Colonic mucosa (tissue), 4 donors: ENCODE results near the gene ATCAY. TPM values are rescaled to one million over a fixed set of nuclear protein-coding genes. Genes with fewer than 3 reads are reported as not detected.

Experiments
- DNase-seq: peaks from one replicate; pipeline ENCODE4 v3.0.0-alpha.2; 2020
- H3K27ac ChIP-seq: fragments of 200-600 bp; one replicate; pipeline ENCODE4 v1.8.0; 2021
- H3K27me3 ChIP-seq: fragments of 200-600 bp; one replicate; pipeline ENCODE4 v1.8.0; 2021
- H3K36me3 ChIP-seq: fragments of 200-600 bp; one replicate; pipeline ENCODE4 v1.8.0; 2021
- H3K4me1 ChIP-seq: fragments of 200-600 bp; one replicate; pipeline ENCODE4 v1.8.0; 2021; ENCODE audit warnings: mild to moderate bottlenecking
- H3K4me3 ChIP-seq: fragments of 200-600 bp; one replicate; pipeline ENCODE4 v1.8.0; 2021
- H3K9ac ChIP-seq, 2 donors: one replicate each; pipeline ENCODE4 v1.7.0; 2013; ENCODE audit warnings: control low read depth in 2 of 2, low read depth in 2 of 2, low read length in 2 of 2
- H3K9me3 ChIP-seq: fragments of 200-600 bp; one replicate; pipeline ENCODE4 v1.8.0; 2021
- CTCF ChIP-seq: fragments of 200-600 bp; IDR thresholded peaks from one replicate; pipeline ENCODE4 v1.8.0; 2022; ENCODE audit warnings: antibody characterized with exemption, mild to moderate bottlenecking
- intact Hi-C: fragments of 100-400 bp; cut with DNase I; formaldehyde crosslinking; loops from one replicate; pipeline ENCODE4 v1.14.1; 2022
- total RNA-seq, 2 donors: library from RNA; stranded (reverse); fragmentation: NEBNext Ultra II Directional in 1 of 2; extraction: Animal tissue kit (Norgen Biotek cat#: 25700) in 1 of 2; gene quantifications; one replicate each; pipeline ENCODE4 v1.2.1, GENCODE V29; 2021
- donor health status: healthy.
- donor health status: DM: no; HTN: no; CAD: no.
- donor health status: DM: no; HTN: no; CAD: no.

The ATCAY gene
- total RNA-seq, 2 donors from 2014 or later, result 0.12 to 1.0 TPM

GRCh38 chr19:3897936-3898335, 17.5 kb downstream of the ATCAY start:
- no peaks in the 10 kb centered on the region for H3K36me3 ChIP-seq
- H3K4me3 ChIP-seq, result no peak overlapping the region
- intact Hi-C loops, result no loop called here
- no peak overlapping the region for H3K27ac ChIP-seq
- H3K27me3 ChIP-seq, result no peaks in the 10 kb centered on the region
- DNase-seq, result no peak
- TF ChIP-seq CTCF, result no peak
- no peaks in the 10 kb centered on the region for H3K9me3 ChIP-seq
- H3K9ac ChIP-seq, result no peak overlapping the region
- H3K4me1 ChIP-seq, result no peaks in the 10 kb centered on the region

- no peak for DNase-seq
- no peak for TF ChIP-seq CTCF
- intact Hi-C loops, result no loop called here
These were observed 17.9 kb downstream of the ATCAY start for GRCh38 chr19:3898426-3898825.

GRCh38 chr19:3899531-3900294, 19.2 kb downstream of the ATCAY start:
- intact Hi-C loops, result no loop called here
- Histone ChIP-seq H3K4me1 (no peaks in the 10 kb centered on the region), H3K9ac (no peak overlapping the region), H3K9me3 (no peaks in the 10 kb centered on the region), H3K27ac (no peak overlapping the region), H3K4me3 (no peak overlapping the region), H3K27me3 (no peaks in the 10 kb centered on the region), H3K36me3 (no peaks in the 10 kb centered on the region)
- TF ChIP-seq CTCF, result no peak
- DNase-seq, result no peak

More at GRCh38 chr19:3898426-3898825, 17.9 kb downstream of the ATCAY start:
- no peak overlapping the region for H3K9ac ChIP-seq
- no peaks in the 10 kb centered on the region for H3K36me3 ChIP-seq
- no peak overlapping the region for H3K4me3 ChIP-seq
- no peak overlapping the region for H3K27ac ChIP-seq
- H3K27me3 ChIP-seq, result no peaks in the 10 kb centered on the region
- no peaks in the 10 kb centered on the region for H3K4me1 ChIP-seq
- no peaks in the 10 kb centered on the region for H3K9me3 ChIP-seq

- Histone ChIP-seq H3K9me3 (no peaks in the 10 kb centered on the region), H3K36me3 (no peaks in the 10 kb centered on the region), H3K4me3 (no peak overlapping the region), H3K27ac (no peak overlapping the region), H3K9ac (no peak overlapping the region), H3K4me1 (no peaks in the 10 kb centered on the region), H3K27me3 (no peaks in the 10 kb centered on the region)
- DNase-seq, result no peak
- intact Hi-C loops, result no loop called here
- TF ChIP-seq CTCF, result no peak
These were observed 22.0 kb downstream of the ATCAY start for GRCh38 chr19:3902317-3902973.

GRCh38 chr19:3904233-3904632, 23.7 kb downstream of the ATCAY start:
- Histone ChIP-seq H3K36me3 (no peaks in the 10 kb centered on the region), H3K4me1 (no peaks in the 10 kb centered on the region), H3K27ac (no peak overlapping the region), H3K9ac (no peak overlapping the region), H3K4me3 (no peak overlapping the region), H3K27me3 (no peaks in the 10 kb centered on the region), H3K9me3 (no peaks in the 10 kb centered on the region)
- DNase-seq, result no peak
- no peak for TF ChIP-seq CTCF
- intact Hi-C loops, result no loop called here
